GM21447 (cell line): ENCODE measurements around the gene ELL.

Source experiments
- ATAC-seq: cut with Tn5 transposase; IDR thresholded peaks from one replicate; pipeline ENCODE4 v1.9.1; 2021; ENCODE audit not compliant: unreplicated experiment

Gene ELL

GRCh38 chr19:18490728-18491127, 31.1 kb downstream of the ELL start:
- ATAC-seq: no peak

- no peak for ATAC-seq
Measured at GRCh38 chr19:18489627-18490184, 32.2 kb downstream of the ELL start.

- ATAC-seq: no peak
Measured at GRCh38 chr19:18488838-18489626, 32.8 kb downstream of the ELL start.

- no peak for ATAC-seq
Measured at GRCh38 chr19:18488403-18488723, 33.5 kb downstream of the ELL start.

GRCh38 chr19:18487576-18488402, 34.1 kb downstream of the ELL start:
- ATAC-seq: no peak

GRCh38 chr19:18486746-18487145, 35.1 kb downstream of the ELL start:
- no peak for ATAC-seq

GRCh38 chr19:18484992-18485391, 36.9 kb downstream of the ELL start:
- ATAC-seq: no peak

- no peak for ATAC-seq
Measured at GRCh38 chr19:18483119-18483890, 38.6 kb downstream of the ELL start.

- ATAC-seq: no peak
Measured at GRCh38 chr19:18481505-18482222, 40.2 kb downstream of the ELL start.

- no peak for ATAC-seq
Measured at GRCh38 chr19:18480006-18480691, 41.7 kb downstream of the ELL start.

- ATAC-seq: peak; percentile 76
Measured at GRCh38 chr19:18478545-18479311, 43.1 kb downstream of the ELL start.

GRCh38 chr19:18477974-18478373, 43.9 kb downstream of the ELL start:
- no peak for ATAC-seq

- no peak for ATAC-seq
Measured at GRCh38 chr19:18477042-18477779, 44.7 kb downstream of the ELL start.

- no peak for ATAC-seq
Measured at GRCh38 chr19:18476507-18477041, 45.3 kb downstream of the ELL start.

GRCh38 chr19:18475762-18476331, 46.0 kb downstream of the ELL start:
- no peak for ATAC-seq

GRCh38 chr19:18475004-18475453, 46.8 kb downstream of the ELL start:
- ATAC-seq: no peak

GRCh38 chr19:18474366-18474887, 47.4 kb downstream of the ELL start:
- no peak for ATAC-seq

- ATAC-seq: no peak
Measured at GRCh38 chr19:18473706-18474087, 48.2 kb downstream of the ELL start.
